Immature natural killer cell (primary cell): Measurements from ENCODE around the gene BDKRB1. TPM values are rescaled to one million over a fixed set of nuclear protein-coding genes. Genes with fewer than 3 reads are reported as not detected.

Experiments used
- DNase-seq, 3 donors: peaks; one replicate each; pipeline ENCODE4 v3.0.0; 2022; ENCODE audit warnings: mixed read lengths in 1 of 3
- H3K27ac Mint-ChIP-seq, 6 donors: one replicate each; pipeline ENCODE4 v1.8.0; 2020; ENCODE audit warnings: mixed read lengths in 6 of 6, mild to moderate bottlenecking in 5 of 6, inconsistent platforms in 4 of 6, moderate library complexity in 3 of 6
- H3K27me3 Mint-ChIP-seq, 3 donors: one replicate each; pipeline ENCODE4 v1.8.0; 2020 to 2021; ENCODE audit warnings: low read depth in 3 of 3, mild to moderate bottlenecking in 3 of 3, mixed read lengths in 3 of 3, moderate library complexity in 3 of 3, inconsistent platforms in 1 of 3
- H3K36me3 Mint-ChIP-seq, 3 donors: one replicate each; pipeline ENCODE4 v1.8.0; 2020; ENCODE audit warnings: mixed read lengths in 3 of 3, inconsistent platforms in 2 of 3, mild to moderate bottlenecking in 2 of 3
- H3K4me1 Mint-ChIP-seq, 2 donors: one replicate each; pipeline ENCODE4 v1.8.0; 2020; ENCODE audit warnings: inconsistent platforms in 2 of 2, mild to moderate bottlenecking in 2 of 2, mixed read lengths in 2 of 2, moderate library complexity in 1 of 2
- H3K4me3 Mint-ChIP-seq, 5 donors: one replicate each; pipeline ENCODE4 v1.8.0; 2020; ENCODE audit warnings: mild to moderate bottlenecking in 5 of 5, mixed read lengths in 5 of 5, inconsistent platforms in 3 of 5, moderate library complexity in 3 of 5
- H3K9me3 Mint-ChIP-seq, 6 donors: one replicate each; pipeline ENCODE4 v1.8.0; 2020; ENCODE audit warnings: mild to moderate bottlenecking in 6 of 6, mixed read lengths in 6 of 6, inconsistent platforms in 4 of 6, moderate library complexity in 3 of 6
- polyA plus RNA-seq, 3 donors: library from polyadenylated mRNA; unstranded; fragments of 300-500 nt; fragmentation: Illumina TruSeq; gene quantifications; one replicate each; pipeline ENCODE4 v1.2.3, GENCODE V29; 2021

BDKRB1 gene
- polyA plus RNA-seq, 3 donors from 2014 or later, result not detected

DNA sequence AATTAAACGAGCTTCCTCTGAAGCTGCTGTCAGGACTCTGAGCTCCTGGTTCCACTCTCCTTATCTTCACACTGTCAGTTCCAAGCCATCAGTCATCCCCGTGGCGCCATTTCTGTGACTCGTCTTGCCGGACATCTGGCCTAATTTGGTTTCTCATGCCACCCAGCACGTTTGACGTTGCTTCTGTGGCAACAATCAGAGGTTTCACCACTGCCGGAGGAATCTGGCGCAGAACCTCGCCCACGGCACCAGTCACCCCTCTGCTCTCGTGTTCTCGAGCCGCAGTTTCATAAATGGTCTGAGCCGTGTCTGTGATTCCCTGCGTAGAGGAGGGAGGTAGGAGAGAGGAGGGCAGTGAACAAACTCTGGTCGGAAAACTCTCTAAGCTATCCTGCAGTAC is 29.7 kb downstream of the BDKRB1 start:
- Mint-ChIP-seq H3K27me3 (no peaks in the 10 kb centered on the region), H3K4me3 (no peak overlapping the region), H3K36me3 (peaks cover 21 to 52% (median 34%) of the 10 kb centered on the region in 3 donors), H3K4me1 (no peaks in the 10 kb centered on the region), H3K27ac (no peak overlapping the region), H3K9me3 (no peaks in the 10 kb centered on the region)
- no peak for DNase-seq

GRCh38 chr14:96286251-96286650 is 30.2 kb downstream of the BDKRB1 start:
- Mint-ChIP-seq H3K36me3 (peaks cover 22 to 54% (median 36%) of the 10 kb centered on the region in 3 donors), H3K4me3 (no peak overlapping the region), H3K27ac (no peak overlapping the region), H3K9me3 (no peaks in the 10 kb centered on the region), H3K27me3 (no peaks in the 10 kb centered on the region), H3K4me1 (no peaks in the 10 kb centered on the region)
- DNase-seq, result no peak

GRCh38 chr14:96287856-96288255 is 31.8 kb downstream of the BDKRB1 start:
- H3K36me3 Mint-ChIP-seq, result peaks cover 27 to 54% (median 37%) of the 10 kb centered on the region in 3 donors
- peak overlapping the region in 1 of 6 donors; percentile 9 for H3K27ac Mint-ChIP-seq

DNA sequence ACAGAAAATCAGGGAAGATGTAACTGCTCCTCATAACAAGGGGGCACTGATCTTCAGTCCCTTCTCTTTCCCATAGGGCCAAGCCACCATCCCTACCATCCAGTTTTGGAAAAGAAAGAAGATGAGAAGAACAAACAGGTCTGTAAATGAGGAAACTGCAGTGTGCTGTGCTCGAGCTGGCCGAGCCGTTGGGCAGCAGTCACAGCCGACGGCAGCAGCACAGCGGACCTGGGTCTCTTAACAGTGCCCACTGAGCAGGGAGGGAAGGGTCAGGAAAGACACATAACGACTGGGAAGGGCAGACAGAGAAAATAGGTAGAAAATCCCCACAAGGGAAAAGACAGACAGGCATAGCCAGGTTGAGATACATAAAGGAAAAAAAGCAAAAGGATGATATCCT is 38.2 kb downstream of the BDKRB1 start:
- Mint-ChIP-seq H3K4me3 (no peak overlapping the region), H3K27me3 (no peaks in the 10 kb centered on the region), H3K4me1 (no peaks in the 10 kb centered on the region), H3K36me3 (peaks cover 13 to 42% (median 22%) of the 10 kb centered on the region in 3 donors), H3K9me3 (no peaks in the 10 kb centered on the region), H3K27ac (no peak overlapping the region)
- DNase-seq, result no peak

More at GRCh38 chr14:96287856-96288255, 31.8 kb downstream of the BDKRB1 start:
- Mint-ChIP-seq H3K4me3 (no peak overlapping the region), H3K9me3 (no peaks in the 10 kb centered on the region), H3K4me1 (no peaks in the 10 kb centered on the region), H3K27me3 (no peaks in the 10 kb centered on the region)
- DNase-seq, result no peak

DNA sequence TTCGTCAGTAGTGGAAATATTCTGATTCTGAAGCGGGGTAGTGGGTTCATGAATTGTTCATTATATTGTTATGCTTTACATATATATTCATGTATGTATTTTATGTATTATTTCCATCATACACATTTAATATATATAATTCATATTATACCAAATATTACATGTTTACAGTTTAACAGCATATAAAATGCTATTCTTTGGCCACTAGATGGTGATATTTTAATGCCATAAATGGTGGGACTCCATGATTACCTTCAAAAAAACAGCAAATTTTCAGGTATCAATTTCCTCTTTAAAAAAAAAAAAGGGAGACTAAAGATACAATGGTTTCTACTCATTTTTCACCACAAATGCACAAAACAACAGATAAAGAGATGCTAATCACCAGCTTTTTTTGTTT is 41.0 kb downstream of the BDKRB1 start:
- H3K4me3 Mint-ChIP-seq, result no peak overlapping the region
- no peaks in the 10 kb centered on the region for H3K9me3 Mint-ChIP-seq
- peaks cover 11 to 35% (median 18%) of the 10 kb centered on the region in 3 donors for H3K36me3 Mint-ChIP-seq
- H3K27me3 Mint-ChIP-seq, result no peaks in the 10 kb centered on the region
- DNase-seq, result peak; percentile 6 to 26 (median 7)
- no peaks in the 10 kb centered on the region for H3K4me1 Mint-ChIP-seq
- no peak overlapping the region for H3K27ac Mint-ChIP-seq

GRCh38 chr14:96297997-96298515 is 42.0 kb downstream of the BDKRB1 start:
- Mint-ChIP-seq H3K27ac (peak overlapping the region in 1 of 6 donors; percentile 37), H3K4me1 (no peaks in the 10 kb centered on the region)

GRCh38 chr14:96299441-96299840 is 43.4 kb downstream of the BDKRB1 start:
- no peaks in the 10 kb centered on the region for H3K4me1 Mint-ChIP-seq
- H3K27ac Mint-ChIP-seq, result no peak overlapping the region
- H3K27me3 Mint-ChIP-seq, result no peaks in the 10 kb centered on the region
- DNase-seq, result no peak
- peaks cover 7 to 28% (median 19%) of the 10 kb centered on the region in 3 donors for H3K36me3 Mint-ChIP-seq
- no peak overlapping the region for H3K4me3 Mint-ChIP-seq
- no peaks in the 10 kb centered on the region for H3K9me3 Mint-ChIP-seq

More at GRCh38 chr14:96297997-96298515, 42.0 kb downstream of the BDKRB1 start:
- H3K9me3 Mint-ChIP-seq, result no peaks in the 10 kb centered on the region
- H3K27me3 Mint-ChIP-seq, result no peaks in the 10 kb centered on the region
- H3K36me3 Mint-ChIP-seq, result peaks cover 10 to 36% (median 19%) of the 10 kb centered on the region in 3 donors
- DNase-seq, result no peak
- H3K4me3 Mint-ChIP-seq, result no peak overlapping the region

DNA sequence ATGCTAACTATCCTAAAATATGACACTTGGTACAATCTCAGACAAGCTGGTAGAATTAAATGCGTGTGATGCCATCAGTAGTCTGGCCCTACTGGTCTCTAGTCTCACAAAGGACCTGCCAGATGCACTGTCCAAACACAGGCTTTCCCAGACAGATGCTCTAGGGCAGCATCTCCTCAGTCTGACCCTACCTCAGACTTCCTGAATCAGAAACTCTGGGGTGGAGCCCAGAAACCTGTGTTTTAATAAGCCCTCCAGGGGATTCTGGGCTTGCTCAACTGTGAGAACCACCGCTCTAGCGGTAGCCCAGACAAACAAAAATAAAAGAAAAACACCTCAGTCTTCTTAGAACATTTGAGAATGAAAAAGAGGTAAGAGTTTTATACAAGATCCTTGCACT is 48.0 kb downstream of the BDKRB1 start:
- H3K36me3 Mint-ChIP-seq, result peaks cover 17 to 36% (median 35%) of the 10 kb centered on the region in 3 donors
- no peak overlapping the region for H3K4me3 Mint-ChIP-seq
- H3K27ac Mint-ChIP-seq, result no peak overlapping the region
- H3K27me3 Mint-ChIP-seq, result no peaks in the 10 kb centered on the region
- no peaks in the 10 kb centered on the region for H3K9me3 Mint-ChIP-seq
- DNase-seq, result no peak
- no peaks in the 10 kb centered on the region for H3K4me1 Mint-ChIP-seq

GRCh38 chr14:96304956-96305355 is 48.9 kb downstream of the BDKRB1 start:
- Mint-ChIP-seq H3K4me1 (no peaks in the 10 kb centered on the region), H3K9me3 (no peaks in the 10 kb centered on the region), H3K4me3 (no peak overlapping the region), H3K27me3 (no peaks in the 10 kb centered on the region), H3K36me3 (peaks cover 15 to 45% (median 39%) of the 10 kb centered on the region in 3 donors), H3K27ac (no peak overlapping the region)
- no peak for DNase-seq

- Mint-ChIP-seq H3K4me3 (no peak overlapping the region), H3K36me3 (peaks cover 11 to 44% (median 42%) of the 10 kb centered on the region in 3 donors), H3K9me3 (no peaks in the 10 kb centered on the region), H3K4me1 (no peaks in the 10 kb centered on the region), H3K27ac (no peak overlapping the region), H3K27me3 (no peaks in the 10 kb centered on the region)
- DNase-seq, result no peak
Observed at GRCh38 chr14:96307434-96307833, 51.4 kb downstream of the BDKRB1 start.

DNA sequence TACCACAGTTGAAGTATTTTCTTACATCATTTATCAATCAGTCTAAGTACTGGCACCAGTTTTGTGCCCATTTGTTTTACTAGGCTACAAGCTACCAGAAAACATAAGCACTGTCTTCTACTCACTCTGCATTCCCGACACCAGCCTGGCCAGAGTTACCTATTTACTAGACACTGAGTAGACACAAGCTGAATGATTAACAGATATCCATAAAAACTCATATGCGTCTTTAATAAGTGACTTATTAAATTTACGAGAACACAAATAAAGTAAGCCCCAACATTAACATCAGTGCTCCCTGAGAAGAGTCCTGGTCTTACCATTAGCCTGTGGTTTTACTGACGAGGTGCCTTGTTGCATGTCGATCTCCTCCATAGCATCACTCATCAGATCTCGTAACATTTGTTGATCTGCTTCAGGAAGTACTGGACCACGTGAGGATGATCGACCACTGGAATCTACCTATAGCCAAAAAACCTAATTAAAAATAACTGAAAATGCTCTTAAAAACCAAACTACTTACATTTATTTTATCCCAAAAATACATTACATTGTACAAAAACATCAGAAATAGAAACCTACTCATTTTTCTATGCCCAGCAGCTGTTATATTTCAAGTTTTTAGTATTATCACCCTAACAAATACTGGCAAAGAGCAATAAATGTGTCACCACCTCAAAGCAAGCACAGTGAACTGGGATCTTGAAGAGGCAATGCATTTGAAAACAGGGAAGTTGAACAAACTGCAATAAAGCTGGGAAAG is 53.3 kb downstream of the BDKRB1 start:
- DNase-seq, result no peak
- Mint-ChIP-seq H3K36me3 (peaks cover 20 to 50% (median 43%) of the 10 kb centered on the region in 3 donors), H3K27ac (peak overlapping the region in 1 of 6 donors; percentile 56), H3K4me1 (no peaks in the 10 kb centered on the region), H3K4me3 (no peak overlapping the region), H3K9me3 (no peaks in the 10 kb centered on the region), H3K27me3 (peaks cover 0 to 1% (median 0%) of the 10 kb centered on the region in 3 donors)

DNA sequence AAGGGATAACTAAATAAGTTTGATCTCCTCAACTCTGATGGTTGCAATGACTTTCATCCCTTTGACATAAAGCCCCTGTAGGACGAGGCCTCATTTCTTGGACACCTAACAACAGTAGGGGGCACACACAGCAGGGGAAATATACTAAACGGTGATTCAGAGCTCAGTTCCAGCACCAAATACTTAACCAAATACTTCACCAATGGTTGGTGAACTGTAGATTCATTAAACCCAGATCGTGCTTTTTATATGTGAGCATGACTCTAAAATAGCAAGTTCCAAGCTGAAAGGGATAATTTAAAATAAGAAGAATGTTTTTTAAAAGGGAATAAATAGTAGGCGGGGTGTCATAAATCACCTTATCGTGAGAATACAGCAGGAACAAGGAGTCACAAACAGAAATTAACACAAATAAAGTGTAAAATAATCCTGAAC is 53.9 kb downstream of the BDKRB1 start:
- Mint-ChIP-seq H3K27me3 (peaks cover 0 to 1% (median 0%) of the 10 kb centered on the region in 3 donors), H3K27ac (no peak overlapping the region), H3K4me3 (no peak overlapping the region), H3K9me3 (no peaks in the 10 kb centered on the region), H3K4me1 (no peaks in the 10 kb centered on the region), H3K36me3 (peaks cover 21 to 48% (median 38%) of the 10 kb centered on the region in 3 donors)
- no peak for DNase-seq

DNA sequence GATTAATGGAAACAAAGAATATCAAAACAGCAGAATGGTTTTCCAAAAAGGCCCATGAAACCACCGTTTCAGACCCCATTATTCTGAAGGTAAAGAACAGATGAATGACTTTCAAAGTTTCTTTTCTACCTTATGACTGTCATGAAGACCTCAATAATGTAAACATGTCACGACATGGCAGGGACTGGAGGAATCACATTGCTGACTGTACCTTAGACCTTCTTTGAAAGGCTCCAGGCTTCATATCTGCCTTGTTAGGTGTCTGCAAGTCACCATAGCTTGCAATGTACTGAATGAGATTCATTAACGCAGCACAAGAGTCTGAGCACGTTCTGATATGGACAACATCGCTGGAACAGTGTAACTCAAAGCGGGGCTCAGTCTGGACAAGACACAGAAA is 54.9 kb downstream of the BDKRB1 start:
- Mint-ChIP-seq H3K9me3 (no peaks in the 10 kb centered on the region), H3K27me3 (peaks cover 0 to 1% (median 0%) of the 10 kb centered on the region in 3 donors), H3K4me3 (no peak overlapping the region), H3K27ac (no peak overlapping the region), H3K36me3 (peaks cover 31 to 54% (median 43%) of the 10 kb centered on the region in 3 donors), H3K4me1 (no peaks in the 10 kb centered on the region)
- no peak for DNase-seq
